ENCODE results near the gene OR2V2.
"Not testable (repeated sequence)": the region's sequence is repeated elsewhere in the genome, so short reads cannot be mapped to it uniquely, and the experiment has no call there.

Gene OR2V2

GRCh38 chr5:181118369-181118768 lies 29.0 kb upstream of the OR2V2 start:
- no peak for DNase-seq

DNA sequence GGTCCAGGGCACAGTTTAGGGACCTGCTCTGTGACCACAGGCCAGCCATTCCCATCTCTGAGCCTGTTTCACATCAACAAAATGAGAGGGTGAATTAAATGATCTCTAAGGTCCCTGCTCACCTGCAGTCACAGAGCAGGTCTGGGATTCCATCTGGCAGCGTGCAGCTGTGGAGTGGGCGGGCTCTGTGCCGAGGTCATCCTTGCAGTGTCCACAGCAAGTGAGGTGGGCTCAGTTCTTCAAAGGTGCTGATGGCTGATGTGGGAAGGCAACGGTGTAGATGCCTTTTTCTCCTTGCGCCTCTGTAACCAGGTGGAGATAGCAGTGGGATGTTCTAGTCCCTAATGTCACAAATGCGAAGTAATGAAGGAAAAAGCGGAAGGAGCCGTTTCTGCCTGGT lies 28.3 kb upstream of the OR2V2 start:
- no peak for DNase-seq

GRCh38 chr5:181120306-181120705 lies 27.1 kb upstream of the OR2V2 start:
- DNase-seq, result no peak

DNA sequence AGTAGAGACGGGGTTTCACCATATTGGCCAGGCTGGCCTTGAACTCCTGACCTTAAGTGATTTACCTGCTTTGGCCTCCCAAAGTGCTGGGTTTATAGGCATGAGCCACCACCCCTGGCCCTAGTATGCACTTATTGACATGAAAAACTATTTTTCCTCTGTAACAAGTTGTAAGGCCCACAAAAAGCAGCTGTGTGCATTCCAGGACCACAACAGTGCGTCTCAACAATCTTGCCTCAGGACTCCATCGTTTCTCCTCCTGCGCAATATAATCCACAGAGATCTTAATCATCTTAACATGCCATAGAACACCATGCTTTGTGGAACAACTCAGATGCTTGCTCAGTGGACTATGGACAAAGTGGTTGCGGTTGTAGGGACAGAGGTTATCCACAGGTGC lies 26.6 kb upstream of the OR2V2 start:
- no peak for DNase-seq

- peak; percentile 3 for DNase-seq
Measured at GRCh38 chr5:181121675-181122561, 25.5 kb upstream of the OR2V2 start.

- DNase-seq, result no peak
Measured at GRCh38 chr5:181124526-181124925, 22.9 kb upstream of the OR2V2 start.

DNA sequence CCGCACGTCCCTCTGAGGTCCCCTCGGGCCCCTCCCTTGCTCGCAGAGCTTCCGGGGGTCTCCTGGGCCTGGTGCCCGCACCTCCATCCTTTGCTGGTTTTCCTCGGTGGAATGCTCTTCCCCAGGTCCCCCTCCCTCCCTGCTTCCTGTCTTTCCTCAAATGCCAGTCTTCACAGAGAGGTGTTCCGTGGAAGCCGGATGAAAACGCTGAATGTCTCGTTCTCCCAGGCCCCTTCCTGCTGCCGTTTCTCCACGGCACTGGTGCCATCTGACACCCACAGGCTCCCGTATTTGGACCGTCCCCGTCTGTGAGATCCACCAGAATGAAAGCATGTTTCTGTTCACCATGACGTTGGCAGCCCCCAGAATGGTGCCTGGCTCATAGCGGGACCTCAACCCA lies 20.5 kb upstream of the OR2V2 start:
- no peak for DNase-seq

- no peak for DNase-seq
Measured at GRCh38 chr5:181127456-181127855, 19.9 kb upstream of the OR2V2 start.

- no peak for DNase-seq
Measured at GRCh38 chr5:181127907-181128626, 19.3 kb upstream of the OR2V2 start.

GRCh38 chr5:181129601-181130000 lies 17.8 kb upstream of the OR2V2 start:
- DNase-seq, result no peak

GRCh38 chr5:181130081-181130480 lies 17.3 kb upstream of the OR2V2 start:
- DNase-seq, result not testable (repeated sequence)

DNA sequence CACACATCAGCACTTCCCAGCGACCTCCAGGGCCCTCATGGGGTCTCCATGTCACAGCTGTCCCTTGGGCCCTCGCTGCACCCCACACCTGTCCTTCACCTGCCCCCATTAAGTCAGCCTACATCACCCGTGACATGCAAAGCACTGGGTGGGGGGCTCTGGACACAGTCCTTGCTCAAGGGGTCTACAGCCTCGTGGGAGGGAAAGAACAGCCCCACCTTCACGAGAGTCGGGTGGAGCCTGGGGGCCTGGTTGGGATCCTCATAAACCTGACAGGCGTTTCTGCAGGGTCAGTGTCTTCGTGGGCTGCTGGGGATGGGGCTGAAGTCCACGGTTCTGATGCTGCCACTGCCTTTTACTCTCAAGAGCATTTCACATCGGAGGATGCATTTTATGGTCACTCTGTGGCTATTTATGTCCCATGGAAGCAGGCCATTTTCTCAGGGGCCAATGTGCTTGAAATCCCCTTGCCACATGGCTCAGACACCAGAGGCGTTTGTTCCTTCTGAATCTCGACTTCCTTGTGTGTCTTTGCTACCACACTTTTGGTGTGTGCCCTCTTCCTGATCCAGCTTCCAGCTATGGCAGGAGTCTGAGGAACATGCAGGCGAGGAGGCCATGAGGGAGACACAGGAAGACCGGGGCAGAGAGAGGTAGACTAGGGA lies 16.4 kb upstream of the OR2V2 start, which contains the start of gene OR2V1:
OR2V1 (minus strand) TSS at position 338 of the 665 bp plus-strand sequence. CDS start 5,865 bp downstream, outside the sequence.
- no peak for DNase-seq

- no peak for DNase-seq
Measured at GRCh38 chr5:181131514-181131913, 15.9 kb upstream of the OR2V2 start.

DNA sequence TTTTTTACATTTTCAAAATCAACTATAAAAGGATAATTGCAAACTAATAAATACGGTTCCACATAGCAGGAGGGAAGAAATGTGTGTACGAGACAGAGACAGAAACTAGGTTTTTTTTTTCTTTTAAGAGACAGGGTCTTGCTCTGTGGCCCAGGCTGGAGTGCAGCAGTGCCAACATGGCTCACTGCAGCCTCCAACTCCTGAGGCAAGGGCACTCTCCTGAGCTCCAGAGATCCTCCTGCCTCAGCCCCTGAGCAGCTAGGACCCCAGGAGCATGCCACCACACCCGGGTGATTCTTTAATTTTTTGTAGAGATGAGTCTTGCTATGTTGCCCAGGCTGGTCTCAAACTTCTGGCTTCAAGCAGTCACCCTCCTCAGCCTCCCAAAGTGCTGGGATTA lies 14.3 kb upstream of the OR2V2 start:
- no peak for DNase-seq

- peak; percentile 11 for DNase-seq
Measured at GRCh38 chr5:181133610-181134231, 13.7 kb upstream of the OR2V2 start.

DNA sequence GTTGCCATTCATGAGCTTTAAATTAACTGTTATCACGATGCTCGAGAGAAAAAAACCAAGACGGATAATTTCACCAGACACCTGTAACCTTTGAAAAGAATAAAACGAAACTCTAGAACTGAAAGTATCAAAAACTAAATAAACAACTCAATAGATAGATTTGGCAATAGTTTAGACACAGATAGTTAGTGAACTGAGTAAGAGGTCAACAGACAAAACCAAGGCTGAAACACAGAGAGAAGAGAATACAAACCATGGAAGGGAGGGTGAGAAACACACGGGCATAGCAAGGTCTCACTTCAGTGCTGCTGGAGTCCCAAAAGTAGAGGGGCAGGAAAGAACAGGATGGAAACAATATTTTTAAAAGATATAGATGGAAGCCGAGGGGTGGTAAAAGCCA lies 13.1 kb upstream of the OR2V2 start:
- DNase-seq, result no peak

DNA sequence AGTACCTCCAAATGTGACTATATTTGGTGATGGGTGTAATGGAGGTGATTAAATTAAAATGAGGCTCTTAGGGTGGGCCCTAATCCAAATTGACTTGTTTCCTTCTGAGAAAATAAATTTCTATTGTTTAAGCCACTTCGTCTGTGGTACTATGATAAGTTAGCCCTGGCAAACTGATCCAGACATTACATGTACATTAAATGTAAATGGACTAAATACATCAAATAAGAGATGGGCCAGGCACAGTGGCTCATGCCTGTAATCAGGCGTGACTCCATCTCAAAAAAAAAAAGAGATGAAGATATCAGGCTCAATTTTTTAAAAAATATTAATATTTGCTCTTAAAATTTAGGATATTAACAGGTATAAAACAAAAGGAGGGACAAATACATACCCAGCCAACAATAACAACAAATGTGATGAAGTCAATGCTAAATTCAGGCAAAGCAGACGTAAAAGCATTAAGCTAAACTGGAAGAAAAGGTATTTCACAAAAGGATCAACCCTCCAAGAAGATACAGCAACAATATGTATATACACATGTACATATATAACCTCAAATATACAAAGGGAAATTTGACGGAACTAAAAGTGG lies 10.9 kb upstream of the OR2V2 start:
- no peak for DNase-seq

- no peak for DNase-seq
Measured at GRCh38 chr5:181138258-181138657, 9.1 kb upstream of the OR2V2 start.

DNA sequence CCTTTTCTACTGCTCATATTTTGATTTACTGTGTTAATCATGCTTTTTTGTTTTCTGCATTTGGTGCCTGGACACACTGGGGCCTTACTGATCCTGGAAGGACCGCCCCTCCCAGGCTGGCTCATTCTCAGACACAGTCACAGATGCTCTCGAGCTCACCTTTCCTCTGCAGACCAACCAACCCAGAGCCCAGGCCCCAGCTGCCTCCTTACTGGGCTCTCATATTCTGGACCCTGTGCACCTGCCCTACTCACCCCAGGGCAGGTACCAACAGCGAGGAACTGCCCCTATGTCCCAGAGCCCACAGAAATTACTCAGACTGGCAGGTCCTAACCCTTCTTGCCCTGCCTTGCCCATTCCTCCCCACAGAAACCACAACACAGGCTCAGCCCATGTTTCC lies 6.6 kb upstream of the OR2V2 start:
- DNase-seq, result no peak

DNA sequence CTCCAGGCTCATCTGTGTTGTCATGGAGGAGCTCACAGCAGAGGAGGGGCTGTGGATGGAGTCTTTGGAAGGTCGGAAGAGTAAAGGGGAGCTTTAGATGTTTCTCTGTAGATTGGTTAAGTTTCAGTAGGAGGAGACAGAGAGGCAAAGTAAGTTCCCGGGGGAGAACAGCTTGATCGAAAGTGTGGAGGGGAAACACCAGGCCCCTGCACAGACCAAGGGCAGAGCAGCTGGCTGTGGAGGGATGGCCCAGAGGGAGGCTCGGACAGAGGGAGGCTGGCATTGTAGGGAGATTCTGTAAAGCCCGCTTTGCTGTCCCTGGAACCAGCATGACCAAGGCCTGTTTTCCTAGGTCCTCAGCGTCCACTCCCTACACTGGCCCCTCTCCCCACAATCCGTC lies 5.3 kb upstream of the OR2V2 start:
- no peak for DNase-seq

DNA sequence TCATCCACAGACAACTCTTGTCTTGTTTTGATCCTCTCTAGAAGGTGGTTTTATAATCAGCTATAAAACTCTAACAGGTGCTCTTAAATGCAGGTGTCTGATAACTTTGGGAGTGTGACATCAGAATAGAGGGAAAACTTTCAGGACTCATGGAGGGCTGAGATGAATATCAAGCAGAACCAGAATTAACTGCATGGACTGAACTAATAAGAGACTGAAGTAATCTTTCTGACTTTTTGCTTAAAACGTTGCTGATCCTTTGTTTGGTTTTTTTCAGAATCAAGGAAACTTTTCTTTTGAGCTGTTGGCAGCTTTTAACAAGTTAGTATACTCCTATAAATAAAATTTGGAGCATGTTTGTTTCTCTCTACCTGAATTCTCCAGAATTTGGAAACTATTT lies 2.3 kb upstream of the OR2V2 start:
- DNase-seq, result no peak

- DNase-seq, result no peak
Measured at GRCh38 chr5:181149355-181149754, 2.0 kb downstream of the OR2V2 start.
